AML-193 (cell line): Measurements from ENCODE around the gene LMF1.

Experiments
- DNase-seq, 2 experiments: peaks; one replicate each; lab custom pipeline; 2025; lab: John Stamatoyannopoulos, UW

LMF1 gene

DNA sequence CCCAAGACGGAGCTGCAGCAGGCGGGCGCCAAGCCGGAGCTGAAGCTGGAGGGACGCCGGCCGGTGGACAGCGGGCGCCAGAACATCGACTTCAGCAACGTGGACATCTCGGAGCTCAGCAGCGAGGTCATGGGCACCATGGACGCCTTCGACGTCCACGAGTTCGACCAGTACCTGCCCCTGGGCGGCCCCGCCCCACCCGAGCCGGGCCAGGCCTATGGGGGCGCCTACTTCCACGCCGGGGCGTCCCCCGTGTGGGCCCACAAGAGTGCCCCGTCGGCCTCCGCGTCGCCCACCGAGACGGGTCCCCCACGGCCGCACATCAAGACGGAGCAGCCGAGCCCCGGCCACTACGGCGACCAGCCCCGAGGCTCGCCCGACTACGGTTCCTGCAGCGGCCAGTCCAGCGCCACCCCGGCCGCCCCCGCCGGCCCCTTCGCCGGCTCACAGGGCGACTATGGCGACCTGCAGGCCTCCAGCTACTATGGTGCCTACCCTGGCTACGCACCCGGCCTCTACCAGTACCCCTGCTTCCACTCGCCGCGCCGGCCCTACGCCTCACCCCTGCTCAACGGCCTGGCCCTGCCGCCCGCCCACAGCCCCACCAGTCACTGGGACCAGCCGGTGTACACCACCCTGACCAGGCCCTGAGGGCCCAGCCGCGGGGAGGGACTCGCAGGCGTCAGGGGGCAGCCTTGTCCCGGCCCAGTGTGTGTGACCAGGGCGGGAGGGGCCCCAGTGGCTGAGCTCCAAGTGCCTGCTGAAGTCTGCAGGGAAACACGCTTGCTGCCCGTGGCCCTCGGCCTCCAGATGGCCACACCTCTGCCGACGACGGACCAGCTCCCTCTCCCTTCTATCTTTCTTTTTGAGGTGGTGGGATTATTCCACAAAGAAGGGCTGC is 14.2 kb upstream of the LMF1 start:
- no peak for DNase-seq

GRCh38 chr16:984121-984694 is 13.4 kb upstream of the LMF1 start:
- no peak for DNase-seq

GRCh38 chr16:983044-984030 is 12.6 kb upstream of the LMF1 start:
- no peak for DNase-seq

- DNase-seq = no peak
These were observed 11.6 kb upstream of the LMF1 start for GRCh38 chr16:982145-983043.

DNA sequence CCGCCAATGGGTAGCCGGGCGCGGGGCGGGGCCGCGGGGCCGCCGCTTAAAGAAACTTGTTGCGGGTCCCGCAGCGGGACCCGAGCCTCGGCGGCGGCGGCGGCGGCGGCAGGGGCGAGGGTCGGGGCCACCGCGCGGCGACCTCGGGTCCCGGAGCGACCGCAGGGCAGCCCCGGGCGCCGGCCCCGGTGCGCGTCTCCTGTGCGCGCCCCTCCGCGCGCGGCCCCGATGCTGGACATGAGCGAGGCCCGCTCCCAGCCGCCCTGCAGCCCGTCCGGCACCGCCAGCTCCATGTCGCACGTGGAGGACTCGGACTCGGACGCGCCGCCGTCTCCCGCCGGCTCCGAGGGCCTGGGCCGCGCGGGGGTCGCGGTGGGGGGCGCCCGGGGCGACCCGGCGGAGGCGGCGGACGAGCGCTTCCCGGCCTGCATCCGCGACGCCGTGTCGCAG is 10.9 kb upstream of the LMF1 start, which contains the start of gene SOX8:
Gene SOX8, plus strand, starts transcription at position 76 of the 450 bp plus-strand sequence. Its CDS starts 153 bp downstream, at position 229.
- DNase-seq = no peak

- no peak for DNase-seq
These were observed 9.7 kb upstream of the LMF1 start for GRCh38 chr16:980595-980854.

- no peak for DNase-seq
These were observed 9.2 kb upstream of the LMF1 start for GRCh38 chr16:979859-980594.

DNA sequence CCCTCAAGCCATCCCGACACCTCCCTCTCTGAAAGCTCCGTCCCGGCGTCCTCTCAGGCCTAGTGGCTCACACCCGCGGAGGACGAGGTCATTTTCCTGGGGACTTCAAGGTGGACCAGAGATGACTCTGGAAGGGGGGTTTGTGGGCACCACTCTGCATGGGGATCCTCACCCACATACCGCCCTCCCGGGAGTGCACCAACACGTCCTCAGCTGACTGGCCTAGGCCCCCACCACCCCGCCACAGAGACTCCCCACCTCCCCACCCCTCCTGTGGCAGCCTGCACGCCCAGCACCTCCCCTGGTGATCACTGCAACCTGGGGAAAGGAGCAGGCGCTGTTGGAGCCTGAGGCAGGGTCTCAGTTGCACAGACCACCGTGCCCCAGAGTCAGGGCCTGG is 8.4 kb upstream of the LMF1 start:
- no peak for DNase-seq

- no peak for DNase-seq
These were observed 7.6 kb upstream of the LMF1 start for GRCh38 chr16:978403-978802.

- no peak for DNase-seq
These were observed 7.1 kb upstream of the LMF1 start for GRCh38 chr16:977896-978295.

- DNase-seq = no peak
These were observed 6.4 kb upstream of the LMF1 start for GRCh38 chr16:977081-977701.

DNA sequence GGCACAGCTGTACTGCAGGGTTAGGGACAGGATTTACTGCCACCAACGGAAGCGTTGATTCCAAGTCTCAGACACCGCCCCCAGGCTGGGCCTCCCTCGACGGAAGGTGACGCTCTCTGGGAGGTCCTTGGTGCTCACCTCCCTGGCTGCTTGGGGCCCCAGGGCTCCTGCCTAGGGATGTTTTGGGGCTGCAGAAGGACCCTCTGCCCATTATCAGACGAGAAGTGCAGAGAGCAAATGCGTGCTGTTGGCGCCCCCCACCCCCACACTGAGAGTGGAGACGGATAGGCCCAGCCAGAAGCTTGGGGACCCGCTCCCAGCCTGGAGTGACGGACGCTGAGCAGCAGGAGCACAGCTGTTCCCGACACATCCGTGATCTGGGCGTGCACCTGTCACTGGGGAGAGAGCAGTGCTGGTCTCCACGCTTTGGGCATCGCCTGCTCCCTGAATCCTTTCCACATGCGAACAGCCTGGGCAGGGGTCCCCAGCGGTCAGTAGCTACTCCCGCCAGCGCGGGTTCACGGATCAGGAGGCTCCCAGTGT is 5.7 kb upstream of the LMF1 start:
- DNase-seq = no peak

DNA sequence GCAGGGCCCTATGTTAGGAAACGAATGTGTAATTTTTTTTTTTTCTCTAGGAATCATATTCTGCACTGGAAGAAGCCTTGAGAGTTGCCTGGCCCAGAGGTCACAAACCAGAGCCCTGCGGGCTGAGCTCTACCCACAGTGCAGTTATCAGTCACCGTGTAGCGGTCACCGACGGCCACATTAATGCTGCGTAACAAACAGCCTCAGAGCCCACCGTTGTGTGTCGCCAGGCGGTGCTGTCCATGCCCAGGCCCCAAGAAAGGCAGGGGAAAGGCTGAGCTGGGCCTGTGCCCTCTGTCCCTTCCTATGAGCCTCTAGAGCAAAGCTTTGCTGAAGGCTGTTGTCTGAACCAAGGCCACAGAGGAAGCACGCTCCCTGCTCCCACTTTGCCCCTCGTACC is 4.5 kb upstream of the LMF1 start:
- no peak for DNase-seq

DNA sequence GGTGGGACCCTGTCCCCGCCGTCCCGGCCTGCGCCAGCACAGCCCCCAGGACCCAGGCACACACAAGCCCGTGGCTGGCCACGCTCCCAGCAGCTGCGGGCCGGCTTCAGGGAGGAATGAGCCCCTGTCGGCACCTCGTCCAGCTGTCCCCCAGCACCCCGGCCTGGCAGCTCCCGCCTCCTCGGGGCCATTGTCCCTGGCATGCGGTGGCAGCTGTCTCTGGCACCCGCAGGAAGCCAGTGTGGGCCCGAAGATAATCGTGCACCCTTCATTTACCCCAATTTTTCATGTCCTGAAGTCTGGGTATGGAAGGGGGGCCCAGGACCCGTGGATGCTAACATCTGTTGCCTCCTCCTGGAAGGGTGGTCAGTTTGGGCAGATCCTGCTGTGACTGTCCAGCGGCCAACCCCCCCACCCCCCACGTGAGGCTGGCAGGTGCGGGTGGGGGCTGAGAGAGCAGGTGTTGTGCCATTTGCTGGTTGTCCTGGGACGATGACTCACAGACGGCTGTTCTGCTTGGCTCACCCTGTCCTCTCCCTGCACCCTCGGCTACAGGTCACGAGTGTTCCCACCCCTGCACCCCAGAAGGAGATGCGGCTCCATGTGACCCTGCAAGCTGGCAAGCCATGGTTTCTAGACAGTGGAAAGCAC is 4.0 kb upstream of the LMF1 start:
- DNase-seq = no peak

GRCh38 chr16:974001-974601 is 3.3 kb upstream of the LMF1 start:
- no peak for DNase-seq

GRCh38 chr16:973366-973765 is 2.6 kb upstream of the LMF1 start:
- DNase-seq = no peak

DNA sequence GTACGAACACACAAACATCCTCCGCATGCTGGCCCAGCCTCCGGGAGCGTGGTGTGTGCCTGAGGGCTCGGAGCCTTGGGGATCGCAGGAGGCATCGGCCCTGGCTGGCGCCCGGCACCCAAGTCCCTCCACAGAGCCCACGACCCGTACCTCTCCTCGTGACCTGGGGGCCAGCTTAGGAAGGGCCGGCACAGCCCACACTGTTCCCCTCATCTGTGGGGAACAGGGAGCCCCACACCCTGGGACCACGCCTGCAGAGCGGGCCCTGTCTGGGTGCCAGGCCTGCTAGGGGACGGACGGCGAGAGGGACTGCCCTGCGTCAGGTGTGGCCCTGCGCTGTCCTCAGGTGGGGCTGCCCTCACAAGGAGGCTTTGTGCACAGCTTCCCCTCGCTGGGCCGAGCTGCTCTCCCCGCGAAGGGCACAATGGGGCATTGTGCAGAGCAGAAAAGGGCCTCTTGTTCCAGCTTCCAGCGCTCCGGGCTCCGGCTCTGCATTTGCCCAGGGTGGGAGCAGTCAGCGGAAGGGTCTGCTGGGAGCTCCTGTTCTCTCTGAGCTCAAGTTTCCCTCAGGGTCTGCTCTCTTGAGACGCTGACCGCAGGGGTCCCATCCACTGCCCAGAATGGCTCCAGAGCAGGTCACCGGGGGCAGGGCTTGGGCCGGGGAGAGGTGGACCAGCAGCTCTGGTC is 1.7 kb upstream of the LMF1 start:
- no peak for DNase-seq

- DNase-seq = no peak
These were observed 1.2 kb upstream of the LMF1 start for GRCh38 chr16:971981-972315.

DNA sequence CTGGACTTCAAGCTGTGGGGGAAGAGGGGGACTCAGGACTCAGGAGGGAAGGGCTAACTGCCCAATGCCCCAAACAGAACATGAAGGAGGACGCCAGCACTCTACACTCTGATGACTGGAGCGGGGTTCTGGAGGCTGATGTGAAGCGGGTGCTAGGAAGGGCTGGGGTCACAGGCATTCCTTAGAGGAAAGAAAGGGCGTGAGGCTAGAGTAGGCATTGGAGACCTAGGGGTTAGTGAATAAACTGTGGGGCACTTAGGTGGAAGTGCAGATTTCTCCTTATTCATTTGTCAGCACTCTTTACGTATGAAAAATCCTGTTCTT is 760 bp upstream of the LMF1 start:
- DNase-seq = no peak
